HCT116 (cell line): ENCODE data around the gene GREB1L.

Experiments
- CBX3 ChIP-seq: IDR thresholded peaks from 2 replicates; pipeline ENCODE4 v1.6.1; 2012; ENCODE audit warnings: low read depth
- CEBPB ChIP-seq: IDR thresholded peaks from 2 replicates; pipeline ENCODE4 v1.6.1; 2012; ENCODE audit warnings: low read depth
- EZH2 ChIP-seq: fragments of 200-600 bp; sonication (generic); IDR thresholded peaks from 2 replicates; pipeline ENCODE4 v1.6.1; 2017; ENCODE audit warnings: antibody characterized with exemption, mixed run types
- POLR2A ChIP-seq: IDR thresholded peaks from 2 replicates; pipeline ENCODE4 v1.7.0; 2011; ENCODE audit warnings: borderline replicate concordance; ENCODE audit not compliant: insufficient read depth, insufficient read length; ENCODE audit errors: extremely low read depth
- POLR2AphosphoS5 ChIP-seq: IDR thresholded peaks from 2 replicates; pipeline ENCODE4 v1.6.1; 2011; ENCODE audit warnings: mild to moderate bottlenecking, low read depth, low read length, moderate library complexity
- SIN3A ChIP-seq: IDR thresholded peaks from 2 replicates; pipeline ENCODE4 v1.6.1; 2012; ENCODE audit warnings: low read depth
- YY1 ChIP-seq: IDR thresholded peaks from 2 replicates; pipeline ENCODE4 v1.6.1; 2011; ENCODE audit warnings: low read length, low read depth, moderate library complexity, mild to moderate bottlenecking; ENCODE audit not compliant: insufficient replicate concordance; ENCODE audit errors: extremely low read depth
- TF ChIP-seq, protein P1 (sequence below), 3 experiments: fragments of 200-600 bp in 1 of 3; sonication (generic) in 1 of 3; IDR thresholded peaks in 2 of 3; conservative IDR thresholded peaks in 1 of 3; 2 replicates each; pipeline ENCODE4 v1.5.1; 2012 to 2017; ENCODE audit warnings: low read depth in 2 of 3, low read length in 2 of 3, antibody characterized with exemption in 1 of 3, borderline replicate concordance in 1 of 3, control low read depth in 1 of 3, mild to moderate bottlenecking in 1 of 3, mixed read lengths in 1 of 3, mixed run types in 1 of 3, moderate library complexity in 1 of 3; ENCODE audit not compliant: insufficient read depth in 1 of 3
- TF ChIP-seq, protein P2 (sequence below): IDR thresholded peaks from 2 replicates; pipeline ENCODE4 v1.6.1; 2012
- TF ChIP-seq, protein P3 (sequence below): IDR thresholded peaks from 2 replicates; pipeline ENCODE4 v1.6.1; 2012

DNA sequence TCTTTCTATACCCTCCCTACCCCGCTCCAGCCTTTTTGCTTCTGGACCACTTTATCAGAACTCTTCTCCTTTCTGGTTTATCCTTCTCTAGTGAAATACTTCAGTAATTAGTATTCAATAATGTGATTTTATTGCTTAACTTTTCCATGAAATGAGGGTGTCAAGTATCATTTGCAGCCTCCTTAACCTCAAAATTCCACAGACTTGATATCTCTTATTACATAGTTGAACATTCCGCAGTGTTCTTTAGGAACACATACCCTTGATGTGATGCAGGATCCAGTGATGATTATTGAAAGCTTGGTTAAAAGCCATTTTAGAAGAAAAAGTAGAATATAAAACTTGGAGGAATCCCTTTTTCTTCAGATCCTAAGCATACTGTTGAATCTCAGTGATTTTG, 94.8 kb downstream of the GREB1L start:
- TF ChIP-seq, protein P1, sequence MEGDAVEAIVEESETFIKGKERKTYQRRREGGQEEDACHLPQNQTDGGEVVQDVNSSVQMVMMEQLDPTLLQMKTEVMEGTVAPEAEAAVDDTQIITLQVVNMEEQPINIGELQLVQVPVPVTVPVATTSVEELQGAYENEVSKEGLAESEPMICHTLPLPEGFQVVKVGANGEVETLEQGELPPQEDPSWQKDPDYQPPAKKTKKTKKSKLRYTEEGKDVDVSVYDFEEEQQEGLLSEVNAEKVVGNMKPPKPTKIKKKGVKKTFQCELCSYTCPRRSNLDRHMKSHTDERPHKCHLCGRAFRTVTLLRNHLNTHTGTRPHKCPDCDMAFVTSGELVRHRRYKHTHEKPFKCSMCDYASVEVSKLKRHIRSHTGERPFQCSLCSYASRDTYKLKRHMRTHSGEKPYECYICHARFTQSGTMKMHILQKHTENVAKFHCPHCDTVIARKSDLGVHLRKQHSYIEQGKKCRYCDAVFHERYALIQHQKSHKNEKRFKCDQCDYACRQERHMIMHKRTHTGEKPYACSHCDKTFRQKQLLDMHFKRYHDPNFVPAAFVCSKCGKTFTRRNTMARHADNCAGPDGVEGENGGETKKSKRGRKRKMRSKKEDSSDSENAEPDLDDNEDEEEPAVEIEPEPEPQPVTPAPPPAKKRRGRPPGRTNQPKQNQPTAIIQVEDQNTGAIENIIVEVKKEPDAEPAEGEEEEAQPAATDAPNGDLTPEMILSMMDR (IDR thresholded peaks at IDR 0.05 in 2 of 3, conservative IDR thresholded peaks at IDR 0.05 in 1 of 3; ENCODE audit: borderline replicate concordance in 1 of 3, insufficient read depth in 1 of 3, low read depth in 2 of 3, low read length in 2 of 3) = no peak
- no peak for TF ChIP-seq EZH2
- no peak for TF ChIP-seq POLR2A
- no peak for TF ChIP-seq CEBPB
- TF ChIP-seq YY1 = no peak
- TF ChIP-seq SIN3A = no peak
- TF ChIP-seq, protein P2, sequence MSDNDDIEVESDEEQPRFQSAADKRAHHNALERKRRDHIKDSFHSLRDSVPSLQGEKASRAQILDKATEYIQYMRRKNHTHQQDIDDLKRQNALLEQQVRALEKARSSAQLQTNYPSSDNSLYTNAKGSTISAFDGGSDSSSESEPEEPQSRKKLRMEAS = no peak
- no peak for TF ChIP-seq CBX3
- TF ChIP-seq, protein P3, sequence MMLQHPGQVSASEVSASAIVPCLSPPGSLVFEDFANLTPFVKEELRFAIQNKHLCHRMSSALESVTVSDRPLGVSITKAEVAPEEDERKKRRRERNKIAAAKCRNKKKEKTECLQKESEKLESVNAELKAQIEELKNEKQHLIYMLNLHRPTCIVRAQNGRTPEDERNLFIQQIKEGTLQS = no peak
- no peak for TF ChIP-seq POLR2AphosphoS5
